IPS DF 4.7 (cell line): Measurements from ENCODE around the gene COMMD6.

ENCODE experiments used
- DNase-seq: peaks from one replicate; pipeline ENCODE4 v3.0.0-alpha.2; 2013; ENCODE audit warnings: low spot score; ENCODE audit errors: extremely low read depth

The COMMD6 gene

GRCh38 chr13:75485286-75486062 lies 52.2 kb downstream of the COMMD6 start:
- no peak for DNase-seq

GRCh38 chr13:75482820-75483079 lies 54.9 kb downstream of the COMMD6 start:
- DNase-seq, result no peak

- DNase-seq, result peak; percentile 51
These were observed 55.4 kb downstream of the COMMD6 start, which contains the start of gene TBC1D4 for GRCh38 chr13:75482070-75482819. TBC1D4 (minus strand) TSS chr13:75482169; CDS start chr13:75481767, 402 bp downstream.

GRCh38 chr13:75481176-75482069 lies 56.2 kb downstream of the COMMD6 start:
- DNase-seq, result no peak

GRCh38 chr13:75480671-75481175 lies 56.9 kb downstream of the COMMD6 start:
- DNase-seq, result no peak

DNA sequence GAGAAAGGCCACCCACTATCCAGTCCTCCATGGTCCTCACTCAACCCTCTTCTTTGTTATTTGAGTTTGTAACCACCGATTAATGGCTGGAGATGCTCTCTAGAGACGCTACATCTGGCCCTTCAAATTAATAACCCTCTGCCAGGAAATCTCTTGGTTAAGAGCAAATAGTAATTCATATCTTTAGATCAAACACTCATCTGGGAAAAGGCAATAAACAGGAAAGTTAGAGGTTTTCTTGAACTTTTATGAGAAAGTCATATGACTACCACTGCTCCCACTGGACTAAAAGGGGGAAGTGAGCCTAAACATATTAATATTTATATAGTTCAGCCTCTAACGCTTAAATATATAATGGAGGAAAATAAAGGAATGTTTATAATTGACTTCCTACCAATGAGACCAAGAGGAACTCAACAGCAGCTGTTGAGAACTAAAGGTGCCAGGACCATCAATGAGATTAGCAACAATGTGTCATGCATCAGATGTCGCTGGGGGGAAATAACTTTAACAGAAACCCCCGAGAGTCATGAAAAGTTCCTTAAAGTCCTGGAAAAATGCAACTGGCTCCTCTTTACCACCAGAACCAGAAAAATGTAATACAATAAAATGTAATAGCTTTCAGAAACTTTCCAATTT lies 58.4 kb downstream of the COMMD6 start:
- DNase-seq, result no peak

- DNase-seq, result no peak
These were observed 59.0 kb downstream of the COMMD6 start for GRCh38 chr13:75478659-75479058.
